Liver (tissue), 9 donors: ENCODE results near the gene ERC1. TPM values are rescaled to one million over a fixed set of nuclear protein-coding genes. Genes with fewer than 3 reads are reported as not detected.

Experiments used
- DNase-seq: peaks from one replicate; pipeline ENCODE4 v3.0.0-alpha.2; 2017; ENCODE audit warnings: low spot score
- H3K27ac ChIP-seq, 2 donors: one replicate each; pipeline ENCODE4 v1.7.0; 2013; ENCODE audit warnings: inconsistent platforms in 2 of 2, low read length in 2 of 2, control low read depth in 1 of 2, low read depth in 1 of 2, mild to moderate bottlenecking in 1 of 2
- H3K27me3 ChIP-seq, 4 donors: one replicate each; pipeline versions ENCODE4 v1.6.1 to v1.7.0; 2013; ENCODE audit warnings: low read length in 3 of 4, inconsistent platforms in 1 of 4, mild to moderate bottlenecking in 1 of 4, moderate library complexity in 1 of 4; ENCODE audit not compliant: control insufficient read depth in 4 of 4, insufficient read depth in 4 of 4
- H3K36me3 ChIP-seq, 4 donors: one replicate each; pipeline versions ENCODE4 v1.6.1 to v1.7.0; 2013; ENCODE audit warnings: low read length in 3 of 4, mild to moderate bottlenecking in 3 of 4, low read depth in 1 of 4, moderate library complexity in 1 of 4; ENCODE audit not compliant: control insufficient read depth in 4 of 4, insufficient read depth in 3 of 4
- H3K4me1 ChIP-seq, 4 donors: one replicate each; pipeline versions ENCODE4 v1.6.1 to v1.7.0; 2013; ENCODE audit warnings: low read length in 3 of 4, mild to moderate bottlenecking in 3 of 4, moderate library complexity in 1 of 4; ENCODE audit not compliant: control insufficient read depth in 4 of 4, insufficient read depth in 4 of 4
- H3K4me3 ChIP-seq, 3 donors: one replicate each; pipeline versions ENCODE4 v1.6.1 to v1.7.0; 2013; ENCODE audit warnings: low read length in 3 of 3, control low read depth in 1 of 3, low read depth in 1 of 3, mild to moderate bottlenecking in 1 of 3
- H3K9ac ChIP-seq, 2 donors: one replicate each; pipeline ENCODE4 v1.7.0; 2013; ENCODE audit warnings: low read length in 2 of 2, mild to moderate bottlenecking in 2 of 2, moderate library complexity in 2 of 2, control low read depth in 1 of 2, low read depth in 1 of 2
- H3K9me3 ChIP-seq, 4 donors: one replicate each; pipeline versions ENCODE4 v1.6.1 to v1.7.0; 2013; ENCODE audit warnings: low read length in 3 of 4; ENCODE audit not compliant: control insufficient read depth in 4 of 4
- FOXA1 ChIP-seq: IDR thresholded peaks from 2 replicates; pipeline ENCODE4 v1.6.1; 2016; ENCODE audit warnings: antibody characterized with exemption
- HNF4A ChIP-seq, 2 donors: conservative IDR thresholded peaks; 2 replicates each; pipeline ENCODE4 v1.6.1; 2016; ENCODE audit warnings: antibody characterized with exemption in 2 of 2, mild to moderate bottlenecking in 2 of 2
- HNF4G ChIP-seq: IDR thresholded peaks from 2 replicates; pipeline ENCODE4 v1.6.1; 2016; ENCODE audit warnings: antibody characterized with exemption
- JUND ChIP-seq, 2 donors: IDR thresholded peaks; 2 replicates each; pipeline ENCODE4 v1.6.1; 2016; ENCODE audit warnings: antibody characterized with exemption in 2 of 2
- NR2F2 ChIP-seq: IDR thresholded peaks from 2 replicates; pipeline ENCODE4 v1.6.1; 2016; ENCODE audit warnings: antibody characterized with exemption
- RAD21 ChIP-seq, 2 donors: IDR thresholded peaks; 2 replicates each; pipeline ENCODE4 v1.6.1; 2016; ENCODE audit warnings: antibody characterized with exemption in 2 of 2, mild to moderate bottlenecking in 2 of 2
- RXRA ChIP-seq, 2 donors: IDR thresholded peaks; 2 replicates each; pipeline ENCODE4 v1.6.1; 2017 to 2018; ENCODE audit warnings: antibody characterized with exemption in 2 of 2, mild to moderate bottlenecking in 1 of 2
- SP1 ChIP-seq: IDR thresholded peaks from 2 replicates; pipeline ENCODE4 v1.6.1; 2018; ENCODE audit warnings: antibody characterized with exemption, mild to moderate bottlenecking
- TAF1 ChIP-seq: conservative IDR thresholded peaks from 2 replicates; pipeline ENCODE4 v1.6.1; 2016; ENCODE audit warnings: antibody characterized with exemption, mild to moderate bottlenecking
- WGBS: extraction: QIAGEN DNeasy Blood & Tissue Kit; methylation state at CpG from one replicate; pipeline ENCODE4 v1.1.7; 2013; 5-methylcytosine and 5-hydroxymethylcytosine counted together
- polyA plus RNA-seq, 2 donors: library from polyadenylated mRNA; stranded (reverse) in 1 of 2; unstranded in 1 of 2; fragments of 200-250 nt in 1 of 2; fragments of >200 nt in 1 of 2; fragmentation: Nextera tagmentation in 1 of 2; extraction: Ambion mirVana in 1 of 2; gene quantifications; one replicate each; pipeline versions ENCODE4 v1.2.1 to v1.2.3, GENCODE V29; 2013 to 2015
- total RNA-seq, 2 donors: library from RNA; depleted of rRNA; stranded (reverse); fragments of >200 nt; gene quantifications; one replicate each; pipeline ENCODE4 v1.2.3, GENCODE V29; 2014
- TF ChIP-seq, protein P1 (sequence below): fragments of 150-350 bp; IDR thresholded peaks from 2 replicates; pipeline ENCODE4 v1.5.1; 2017; ENCODE audit warnings: improper control_type of control experiment, low read depth, low read length; ENCODE audit not compliant: missing input control
- TF ChIP-seq, protein P2 (sequence below): IDR thresholded peaks from 2 replicates; pipeline ENCODE4 v1.6.1; 2016; ENCODE audit warnings: antibody characterized with exemption
- TF ChIP-seq, protein P3 (sequence below): IDR thresholded peaks from 2 replicates; pipeline ENCODE4 v1.6.1; 2016; ENCODE audit warnings: antibody characterized with exemption
- donor health status: healthy.
- donor health status: healthy.
- donor health status: healthy.
- donor health status: healthy.
- donor health status: healthy.

ERC1 gene
- total and polyA plus RNA-seq, 4 donors, result 6.2 to 50.2 (median 10.3) TPM

DNA sequence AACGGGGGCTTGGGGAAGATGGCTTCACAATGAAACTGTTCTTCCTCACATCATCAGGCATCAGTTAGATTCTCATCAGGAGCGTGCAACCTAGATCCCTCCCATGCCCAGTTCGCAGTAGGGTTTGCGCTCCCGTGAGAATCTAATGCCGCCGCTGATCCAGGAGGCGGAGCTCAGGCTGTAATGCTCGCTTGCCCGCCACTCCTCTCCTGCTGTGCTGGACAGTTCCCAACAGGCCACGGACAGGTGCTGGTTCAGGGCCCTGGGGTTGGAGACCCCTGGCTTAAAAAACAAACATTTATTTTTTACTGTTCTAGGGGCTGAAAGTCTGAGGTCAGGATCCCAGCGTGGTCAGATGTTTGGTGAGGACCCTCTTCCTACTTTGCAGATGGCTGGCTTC, 422.9 kb downstream of the ERC1 start:
- 98% methylated on average over 12 of the region's 12 CpGs for WGBS
- Histone ChIP-seq H3K27ac (no peak overlapping the region), H3K27me3 (no peaks in the 10 kb centered on the region), H3K9me3 (no peaks in the 10 kb centered on the region), H3K9ac (no peak overlapping the region), H3K4me1 (no peaks in the 10 kb centered on the region), H3K36me3 (peaks cover 0 to 11% (median 4%) of the 10 kb centered on the region in 4 donors), H3K4me3 (no peak overlapping the region)
- DNase-seq, result no peak
- TF ChIP-seq SP1 (no peak), HNF4G (no peak), HNF4A (conservative IDR thresholded peaks at IDR 0.05) (no peak), JUND (IDR thresholded peaks at IDR 0.05) (no peak), RAD21 (IDR thresholded peaks at IDR 0.05) (no peak), TAF1 (no peak), RXRA (IDR thresholded peaks at IDR 0.05) (no peak)
- TF ChIP-seq, protein P1, sequence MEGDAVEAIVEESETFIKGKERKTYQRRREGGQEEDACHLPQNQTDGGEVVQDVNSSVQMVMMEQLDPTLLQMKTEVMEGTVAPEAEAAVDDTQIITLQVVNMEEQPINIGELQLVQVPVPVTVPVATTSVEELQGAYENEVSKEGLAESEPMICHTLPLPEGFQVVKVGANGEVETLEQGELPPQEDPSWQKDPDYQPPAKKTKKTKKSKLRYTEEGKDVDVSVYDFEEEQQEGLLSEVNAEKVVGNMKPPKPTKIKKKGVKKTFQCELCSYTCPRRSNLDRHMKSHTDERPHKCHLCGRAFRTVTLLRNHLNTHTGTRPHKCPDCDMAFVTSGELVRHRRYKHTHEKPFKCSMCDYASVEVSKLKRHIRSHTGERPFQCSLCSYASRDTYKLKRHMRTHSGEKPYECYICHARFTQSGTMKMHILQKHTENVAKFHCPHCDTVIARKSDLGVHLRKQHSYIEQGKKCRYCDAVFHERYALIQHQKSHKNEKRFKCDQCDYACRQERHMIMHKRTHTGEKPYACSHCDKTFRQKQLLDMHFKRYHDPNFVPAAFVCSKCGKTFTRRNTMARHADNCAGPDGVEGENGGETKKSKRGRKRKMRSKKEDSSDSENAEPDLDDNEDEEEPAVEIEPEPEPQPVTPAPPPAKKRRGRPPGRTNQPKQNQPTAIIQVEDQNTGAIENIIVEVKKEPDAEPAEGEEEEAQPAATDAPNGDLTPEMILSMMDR, result no peak
- TF ChIP-seq, protein P2, sequence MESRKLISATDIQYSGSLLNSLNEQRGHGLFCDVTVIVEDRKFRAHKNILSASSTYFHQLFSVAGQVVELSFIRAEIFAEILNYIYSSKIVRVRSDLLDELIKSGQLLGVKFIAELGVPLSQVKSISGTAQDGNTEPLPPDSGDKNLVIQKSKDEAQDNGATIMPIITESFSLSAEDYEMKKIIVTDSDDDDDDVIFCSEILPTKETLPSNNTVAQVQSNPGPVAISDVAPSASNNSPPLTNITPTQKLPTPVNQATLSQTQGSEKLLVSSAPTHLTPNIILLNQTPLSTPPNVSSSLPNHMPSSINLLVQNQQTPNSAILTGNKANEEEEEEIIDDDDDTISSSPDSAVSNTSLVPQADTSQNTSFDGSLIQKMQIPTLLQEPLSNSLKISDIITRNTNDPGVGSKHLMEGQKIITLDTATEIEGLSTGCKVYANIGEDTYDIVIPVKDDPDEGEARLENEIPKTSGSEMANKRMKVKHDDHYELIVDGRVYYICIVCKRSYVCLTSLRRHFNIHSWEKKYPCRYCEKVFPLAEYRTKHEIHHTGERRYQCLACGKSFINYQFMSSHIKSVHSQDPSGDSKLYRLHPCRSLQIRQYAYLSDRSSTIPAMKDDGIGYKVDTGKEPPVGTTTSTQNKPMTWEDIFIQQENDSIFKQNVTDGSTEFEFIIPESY, result no peak

DNA sequence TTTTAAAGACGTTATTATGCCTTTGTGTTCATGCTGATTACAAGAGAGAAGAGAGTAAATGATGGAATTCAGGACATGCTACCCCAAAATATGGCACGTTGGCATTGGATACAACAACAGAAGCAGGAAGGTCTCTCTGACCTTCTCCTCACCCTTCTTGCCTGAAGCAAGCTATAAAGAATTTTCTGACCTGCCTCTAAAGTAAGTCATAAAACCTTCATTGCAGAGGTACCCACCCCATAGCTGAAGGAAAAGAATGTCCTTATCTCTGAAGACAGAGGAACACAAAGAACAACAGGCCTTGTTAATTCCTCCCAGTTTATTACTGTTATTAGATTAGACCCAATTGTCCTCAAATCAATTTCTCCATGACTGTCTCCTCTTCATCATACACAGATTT, 427.1 kb downstream of the ERC1 start:
- 87% methylated on average over 2 of the region's 2 CpGs for WGBS
- Histone ChIP-seq H3K9ac (no peak overlapping the region), H3K27me3 (no peaks in the 10 kb centered on the region), H3K4me1 (no peaks in the 10 kb centered on the region), H3K4me3 (no peak overlapping the region), H3K36me3 (no peaks in the 10 kb centered on the region), H3K27ac (no peak overlapping the region), H3K9me3 (peaks cover 0 to 9% (median 3%) of the 10 kb centered on the region in 4 donors)
- TF ChIP-seq, protein P1, result no peak
- TF ChIP-seq HNF4G, result no peak
- no peak for TF ChIP-seq SP1
- TF ChIP-seq NR2F2, result no peak
- no peak for TF ChIP-seq FOXA1
- TF ChIP-seq, protein P3, sequence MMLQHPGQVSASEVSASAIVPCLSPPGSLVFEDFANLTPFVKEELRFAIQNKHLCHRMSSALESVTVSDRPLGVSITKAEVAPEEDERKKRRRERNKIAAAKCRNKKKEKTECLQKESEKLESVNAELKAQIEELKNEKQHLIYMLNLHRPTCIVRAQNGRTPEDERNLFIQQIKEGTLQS, result no peak
- TF ChIP-seq, protein P2, result no peak
- TF ChIP-seq JUND (IDR thresholded peaks at IDR 0.05), result no peak
- DNase-seq, result no peak
